Endothelial cell of umbilical vein (primary cell): ENCODE data around the gene NOL6.

Experiments used
- EZH2 ChIP-seq: IDR thresholded peaks from 2 replicates; pipeline ENCODE4 v1.6.1; 2012; ENCODE audit warnings: borderline replicate concordance, low read depth, mild to moderate bottlenecking, moderate library complexity, low read length, inconsistent platforms; ENCODE audit not compliant: severe bottlenecking
- MAX ChIP-seq: IDR thresholded peaks from 2 replicates; pipeline ENCODE4 v1.6.1; 2011; ENCODE audit not compliant: insufficient read depth, insufficient read length
- MYC ChIP-seq: IDR thresholded peaks from one replicate; pipeline ENCODE4 v1.6.1; 2011; ENCODE audit warnings: mild to moderate bottlenecking, low read depth, low read length
- TF ChIP-seq, protein P1 (sequence below), 2 donors: IDR thresholded peaks; 1 replicate in 1 of 2; 2 replicates in 1 of 2; pipeline ENCODE4 v1.5.1; 2011; ENCODE audit warnings: low read length in 2 of 2, mild to moderate bottlenecking in 2 of 2, moderate library complexity in 2 of 2, control low read depth in 1 of 2, inconsistent platforms in 1 of 2, low read depth in 1 of 2; ENCODE audit not compliant: insufficient read depth in 1 of 2; ENCODE audit errors: extremely low read depth in 1 of 2

GRCh38 chr9:33498387-33498786 lies 24.7 kb upstream of the NOL6 start:
- TF ChIP-seq EZH2 = no peak
- TF ChIP-seq, protein P1, sequence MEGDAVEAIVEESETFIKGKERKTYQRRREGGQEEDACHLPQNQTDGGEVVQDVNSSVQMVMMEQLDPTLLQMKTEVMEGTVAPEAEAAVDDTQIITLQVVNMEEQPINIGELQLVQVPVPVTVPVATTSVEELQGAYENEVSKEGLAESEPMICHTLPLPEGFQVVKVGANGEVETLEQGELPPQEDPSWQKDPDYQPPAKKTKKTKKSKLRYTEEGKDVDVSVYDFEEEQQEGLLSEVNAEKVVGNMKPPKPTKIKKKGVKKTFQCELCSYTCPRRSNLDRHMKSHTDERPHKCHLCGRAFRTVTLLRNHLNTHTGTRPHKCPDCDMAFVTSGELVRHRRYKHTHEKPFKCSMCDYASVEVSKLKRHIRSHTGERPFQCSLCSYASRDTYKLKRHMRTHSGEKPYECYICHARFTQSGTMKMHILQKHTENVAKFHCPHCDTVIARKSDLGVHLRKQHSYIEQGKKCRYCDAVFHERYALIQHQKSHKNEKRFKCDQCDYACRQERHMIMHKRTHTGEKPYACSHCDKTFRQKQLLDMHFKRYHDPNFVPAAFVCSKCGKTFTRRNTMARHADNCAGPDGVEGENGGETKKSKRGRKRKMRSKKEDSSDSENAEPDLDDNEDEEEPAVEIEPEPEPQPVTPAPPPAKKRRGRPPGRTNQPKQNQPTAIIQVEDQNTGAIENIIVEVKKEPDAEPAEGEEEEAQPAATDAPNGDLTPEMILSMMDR (IDR thresholded peaks at IDR 0.05; ENCODE audit: extremely low read depth in 1 of 2, insufficient read depth in 1 of 2, low read depth in 1 of 2, low read length in 2 of 2) = no peak
- no peak for TF ChIP-seq MYC
- no peak for TF ChIP-seq MAX
